NCI-H510A treated with DMSO at 0.1 percent for 48 hours (cell line): ENCODE results near the gene MED17.
"Not testable (repeated sequence)": the region's sequence is repeated elsewhere in the genome, so short reads cannot be mapped to it uniquely, and the experiment has no call there.

Source experiments
- DNase-seq: peaks from one replicate; lab custom pipeline; 2025; lab: John Stamatoyannopoulos, UW

Gene MED17

DNA sequence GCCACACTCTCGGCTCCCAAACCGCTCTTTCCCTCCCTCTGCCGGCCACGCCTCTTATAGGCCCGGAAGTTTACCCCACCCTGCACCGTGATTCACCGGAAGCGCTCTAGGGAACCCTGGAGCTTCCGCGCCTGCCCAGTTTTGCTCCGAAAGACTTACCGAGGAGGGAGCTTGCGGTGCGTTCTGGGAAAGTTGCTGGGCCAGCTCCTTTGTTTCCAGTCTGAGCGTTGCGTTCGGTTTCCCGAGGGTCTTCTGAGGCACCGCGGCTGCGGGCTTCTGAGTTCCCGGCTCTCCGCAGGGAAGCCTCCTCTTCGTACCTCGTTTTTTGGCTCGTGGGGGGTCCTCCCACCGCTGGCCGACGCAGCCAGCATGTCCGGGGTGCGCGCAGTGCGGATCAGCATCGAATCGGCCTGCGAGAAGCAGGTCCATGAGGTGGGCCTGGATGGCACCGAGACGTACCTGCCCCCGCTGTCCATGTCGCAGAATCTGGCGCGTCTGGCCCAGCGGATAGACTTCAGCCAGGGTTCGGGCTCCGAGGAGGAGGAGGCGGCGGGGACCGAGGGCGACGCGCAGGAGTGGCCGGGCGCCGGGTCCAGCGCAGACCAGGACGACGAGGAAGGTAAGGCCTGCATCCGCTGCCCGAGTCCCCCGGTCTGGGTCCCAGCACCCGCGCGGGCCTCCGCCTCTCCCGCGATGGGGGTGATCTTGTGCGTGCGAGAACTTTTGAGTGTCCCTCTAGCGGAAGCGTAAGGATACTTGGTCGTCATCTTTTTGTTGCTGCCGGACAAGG, at the start of gene MED17:
MED17 (plus strand) TSS at position 138 of the 790 bp plus-strand sequence; CDS start at position 370, 232 bp downstream.
- DNase-seq, result peak; percentile 97

DNA sequence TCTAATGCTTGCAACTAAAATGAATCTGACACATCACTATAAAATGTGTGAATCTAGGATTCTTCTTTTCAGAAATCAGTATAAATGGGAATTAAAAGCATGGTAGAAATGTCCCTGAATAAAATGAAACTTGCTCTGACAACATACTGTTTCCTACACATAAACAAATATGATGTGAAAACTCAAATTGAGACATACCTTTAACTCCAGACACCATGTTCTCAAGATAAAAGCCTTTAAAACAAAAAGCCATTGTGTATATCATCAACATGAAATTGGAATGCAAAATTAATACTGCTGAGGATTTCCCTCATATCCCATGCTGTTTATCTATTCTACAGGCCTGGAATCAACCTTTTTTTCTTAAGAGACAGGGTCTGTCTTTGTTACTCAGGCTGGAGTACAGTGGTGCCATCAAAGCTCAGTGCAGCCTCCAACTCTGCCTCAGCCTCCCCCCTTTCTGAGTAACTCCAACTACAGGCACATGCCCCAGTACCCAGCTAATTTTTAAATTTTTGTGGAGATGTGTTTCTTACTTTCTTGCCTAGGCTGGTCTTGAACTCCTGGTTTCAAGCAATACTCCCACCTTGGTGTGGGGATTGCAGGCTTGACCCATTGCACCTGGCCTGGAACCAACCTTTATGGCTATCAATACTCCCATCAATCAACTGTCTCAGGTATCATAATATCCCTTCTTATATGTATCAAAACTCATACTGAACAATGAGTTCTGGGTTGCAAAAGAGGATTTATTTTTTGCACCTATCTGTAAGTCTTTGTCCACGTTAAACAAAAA, 49.5 kb upstream of the MED17 start:
- DNase-seq, result no peak

- DNase-seq, result no peak
These were observed 48.5 kb upstream of the MED17 start for GRCh38 chr11:93735627-93736026.

DNA sequence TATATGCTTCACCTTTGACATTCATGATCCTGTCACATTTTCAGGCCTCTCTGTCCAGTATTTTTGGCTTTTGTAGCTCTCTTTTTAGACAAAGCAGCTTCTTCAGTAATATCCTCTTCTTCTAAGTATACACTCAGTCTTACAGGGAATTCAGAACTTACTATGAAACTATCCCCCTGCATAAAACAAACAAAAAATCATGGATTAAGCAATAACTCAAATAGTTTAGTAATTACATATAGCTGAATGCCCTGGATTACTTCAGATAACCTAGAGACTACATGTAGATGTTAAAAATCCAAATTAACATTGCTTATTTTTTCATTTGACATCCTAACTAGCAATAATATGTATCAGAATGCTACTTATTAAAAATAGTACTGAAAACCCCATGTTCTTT, 48.0 kb upstream of the MED17 start:
- DNase-seq, result no peak

- no peak for DNase-seq
These were observed 46.0 kb upstream of the MED17 start for GRCh38 chr11:93737904-93738612.

DNA sequence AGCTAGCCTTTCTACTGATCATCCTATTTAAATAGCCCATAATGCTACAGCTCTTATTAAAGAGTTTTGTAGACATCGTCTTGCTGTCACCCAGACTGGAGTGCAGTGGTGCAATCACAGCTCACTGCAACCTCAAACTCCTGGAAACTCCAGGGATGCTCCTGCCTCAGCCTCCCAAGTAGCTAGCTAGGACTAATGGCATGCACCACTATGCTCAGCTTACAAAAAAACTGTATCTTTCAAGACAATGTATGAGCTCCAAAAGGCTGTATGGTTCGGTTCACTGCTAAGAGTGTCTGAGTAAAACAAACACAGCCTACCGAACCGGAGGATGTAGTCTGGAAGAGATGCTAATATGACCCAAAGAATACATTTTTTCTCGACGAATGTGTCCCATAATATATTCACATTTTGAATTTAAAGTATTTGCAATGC, 45.4 kb upstream of the MED17 start:
- DNase-seq, result no peak

DNA sequence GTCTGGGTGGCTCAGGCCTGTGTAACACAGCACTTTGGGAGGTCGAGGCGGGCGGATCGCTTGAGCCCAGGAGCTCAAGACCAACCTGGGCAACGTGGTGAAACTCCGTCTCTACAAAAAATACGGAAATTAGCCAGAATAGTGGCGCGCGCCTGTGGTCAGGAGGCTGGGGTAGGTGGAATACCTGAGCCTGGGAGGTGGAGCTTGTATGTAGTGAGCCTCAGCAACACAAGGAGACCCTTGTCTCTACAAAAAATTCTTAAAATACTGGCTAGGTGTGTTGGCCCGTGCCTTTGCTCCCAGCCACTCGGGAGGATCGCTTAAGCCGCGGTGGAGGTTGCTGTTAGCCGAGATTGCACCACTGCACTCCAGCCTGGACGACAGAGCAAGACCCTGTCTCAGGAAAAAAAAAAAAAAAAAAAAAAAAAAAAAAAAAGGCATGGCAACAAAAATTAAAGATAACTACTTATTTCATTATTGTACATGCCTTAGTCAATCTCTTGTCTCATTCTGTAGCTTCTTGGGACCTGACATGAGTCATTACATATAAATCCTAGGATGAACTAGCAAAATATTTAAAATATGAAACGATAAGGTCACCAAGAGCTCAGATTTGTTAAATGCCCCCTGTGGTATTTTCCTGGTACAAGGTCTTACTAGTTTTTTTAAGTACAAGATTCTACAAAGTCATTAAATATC, 43.9 kb upstream of the MED17 start:
- DNase-seq, result no peak

DNA sequence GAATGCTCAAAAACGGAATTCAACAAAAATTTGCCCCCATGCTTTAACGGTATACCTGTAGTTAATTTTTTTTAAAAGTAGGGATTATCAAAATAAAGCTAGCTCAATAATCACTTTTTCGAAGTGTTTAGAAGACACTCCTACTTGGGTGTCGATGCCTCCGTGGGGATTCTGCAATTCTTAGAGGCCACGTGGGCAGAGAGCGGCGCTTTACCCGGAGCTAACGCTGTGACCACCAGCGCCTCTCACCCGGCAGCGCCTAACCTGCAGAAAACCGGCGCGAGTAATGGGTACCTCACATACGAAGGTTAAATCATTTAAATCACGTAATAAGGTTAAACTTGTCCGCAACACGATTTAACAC, 43.4 kb upstream of the MED17 start:
- peak; percentile 42 for DNase-seq

GRCh38 chr11:93741094-93741881, 42.8 kb upstream of the MED17 start, which contains the start of the genes C11orf54 and TAF1D:
TSS of gene C11orf54 (plus strand) at chr11:93741672. CDS start at chr11:93747394, 5,722 bp downstream.
TSS of gene TAF1D (minus strand) at chr11:93741495. CDS start at chr11:93739304, 2,191 bp downstream.
- DNase-seq, result peak; percentile 96

- DNase-seq, result peak; percentile 74
These were observed 42.2 kb upstream of the MED17 start for GRCh38 chr11:93741882-93742226.

DNA sequence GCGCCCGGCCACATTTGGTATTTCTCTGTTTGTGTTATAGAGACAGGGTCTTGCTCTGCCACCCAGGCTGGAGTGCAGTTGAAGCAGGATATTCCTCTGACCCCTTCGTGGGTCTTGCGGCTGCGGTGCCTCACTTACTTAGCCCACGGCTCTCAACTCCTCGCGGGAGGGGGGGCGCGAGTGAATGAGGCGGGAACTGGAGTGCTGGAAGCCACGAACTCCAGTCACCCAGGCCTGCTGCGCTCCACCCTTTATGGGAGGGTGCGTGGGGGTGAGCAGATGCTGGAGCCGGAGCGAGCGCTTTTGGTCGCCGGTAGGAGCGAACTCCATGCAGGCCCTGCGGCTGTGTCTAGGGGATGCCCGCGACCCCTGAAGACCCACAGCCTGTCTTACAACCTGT, 40.8 kb upstream of the MED17 start:
- DNase-seq, result no peak

GRCh38 chr11:93744669-93745004, 39.4 kb upstream of the MED17 start:
- no peak for DNase-seq

DNA sequence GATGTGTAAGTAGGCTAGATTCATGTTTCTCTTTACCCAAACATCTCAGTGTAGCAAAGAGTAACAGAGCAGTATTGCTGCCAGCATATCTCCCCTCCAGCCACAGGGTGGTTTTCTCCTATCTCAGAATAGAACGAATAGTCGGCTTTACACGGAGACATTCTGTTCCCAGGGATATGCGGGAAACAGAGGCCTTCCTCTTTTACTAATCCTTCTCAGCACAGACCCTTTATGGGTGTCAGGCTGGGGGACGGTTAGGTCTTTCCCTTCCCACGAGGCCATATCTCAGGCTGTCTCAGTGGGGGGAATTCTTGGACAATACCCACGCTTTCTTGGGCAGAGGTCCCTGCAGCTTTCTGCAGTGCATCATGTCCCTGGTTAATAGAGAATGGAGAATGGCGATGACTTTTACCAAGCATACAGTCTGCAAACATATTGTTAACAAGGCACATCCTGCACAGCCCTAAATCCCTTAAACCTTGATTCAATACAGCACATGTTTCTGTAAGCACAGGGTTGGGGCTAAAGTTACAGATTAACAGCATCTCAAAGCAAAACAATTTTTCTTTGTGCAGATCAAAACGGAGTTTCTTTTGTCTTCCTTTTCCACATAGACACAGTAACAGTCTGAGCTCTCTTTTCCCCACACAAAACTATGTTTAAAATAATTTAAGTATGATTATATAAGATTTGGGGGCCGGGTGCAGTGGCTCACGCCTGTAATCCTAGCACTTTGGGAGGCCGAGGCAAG, 38.9 kb upstream of the MED17 start:
- DNase-seq, result not testable (repeated sequence)

- no peak for DNase-seq
These were observed 38.0 kb upstream of the MED17 start for GRCh38 chr11:93746101-93746500.

GRCh38 chr11:93747122-93747521, 37.0 kb upstream of the MED17 start:
- no peak for DNase-seq

- no peak for DNase-seq
These were observed 33.1 kb upstream of the MED17 start for GRCh38 chr11:93751001-93751400.

GRCh38 chr11:93753241-93753640, 30.8 kb upstream of the MED17 start:
- DNase-seq, result no peak

GRCh38 chr11:93756748-93757147, 27.3 kb upstream of the MED17 start:
- no peak for DNase-seq

DNA sequence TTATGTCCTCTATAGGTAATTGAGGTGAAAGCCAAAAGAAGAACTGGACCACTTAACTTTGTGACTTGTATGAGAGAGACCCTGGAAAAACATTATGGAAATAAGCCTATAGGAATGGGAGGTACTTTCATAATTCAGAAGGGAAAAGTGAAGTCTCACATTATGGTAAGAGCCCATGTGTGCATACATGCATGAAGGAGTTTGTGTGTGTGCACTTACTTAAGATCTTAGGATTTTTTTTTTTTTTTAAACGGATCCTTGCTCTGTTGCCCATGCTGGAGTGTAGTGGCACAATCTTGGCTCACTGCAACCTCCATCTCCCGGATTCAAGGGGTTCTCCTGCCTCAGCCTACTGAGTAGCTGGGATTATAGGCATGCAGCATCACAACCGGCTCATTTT, 26.8 kb upstream of the MED17 start:
- DNase-seq, result no peak
